ENCODE results near the gene MRFAP1.
A peak's percentile ranks its signal among the peaks of the same experiment; 100 is the strongest.

- peak; percentile 51 for TF ChIP-seq CTCF (IDR thresholded peaks at IDR 0.05)
- TF ChIP-seq EZH2 (IDR thresholded peaks at IDR 0.05) = peak; percentile 24
These were observed 34.1 kb downstream of the MRFAP1 start for GRCh38 chr4:6674500-6675149.

Data from neural progenitor cell (in vitro differentiated cells).